Skin of body (tissue), 2 donors: ENCODE results near the gene METTL1. TPM values are rescaled to one million over a fixed set of nuclear protein-coding genes. Genes with fewer than 3 reads are reported as not detected.

Experiments
- DNase-seq: peaks from one replicate; lab custom pipeline; 2025; lab: John Stamatoyannopoulos, UW
- total RNA-seq: library from RNA; depleted of rRNA; stranded (reverse); fragments of >200 nt; gene quantifications from one replicate; pipeline ENCODE4 v1.2.3, GENCODE V29; 2014

METTL1 gene
- total RNA-seq, 1 donor from 2014 or later: 9.0 TPM

GRCh38 chr12:57754411-57755193, 17.3 kb downstream of the METTL1 start, which contains the start of gene MARCHF9:
TSS of gene MARCHF9 (plus strand) at chr12:57755103. CDS start at chr12:57755529, 426 bp downstream.
- no peak for DNase-seq

GRCh38 chr12:57753756-57754337, 18.1 kb downstream of the METTL1 start:
- no peak for DNase-seq

- DNase-seq: no peak
These were observed 19.3 kb downstream of the METTL1 start for GRCh38 chr12:57752668-57753000.

- peak; percentile 99 for DNase-seq
These were observed 19.9 kb downstream of the METTL1 start, which contains the start of gene CDK4 for GRCh38 chr12:57751788-57752667. TSS of gene CDK4 (minus strand) at chr12:57752310. CDS start at chr12:57751717, 593 bp downstream.

- DNase-seq: no peak
These were observed 20.5 kb downstream of the METTL1 start for GRCh38 chr12:57751432-57751787.

- no peak for DNase-seq
These were observed 21.1 kb downstream of the METTL1 start for GRCh38 chr12:57750561-57751431.

- no peak for DNase-seq
These were observed 22.8 kb downstream of the METTL1 start for GRCh38 chr12:57749061-57749460.

GRCh38 chr12:57746025-57746424, 25.9 kb downstream of the METTL1 start:
- DNase-seq: no peak

- no peak for DNase-seq
These were observed 26.4 kb downstream of the METTL1 start for GRCh38 chr12:57745485-57745881.

- DNase-seq: peak; percentile 99
These were observed 27.0 kb downstream of the METTL1 start, which contains the start of gene TSPAN31 for GRCh38 chr12:57744777-57745484. TSS of gene TSPAN31 (plus strand) at chr12:57745039. CDS start at chr12:57745155, 116 bp downstream.

- peak; percentile 78 for DNase-seq
These were observed 27.6 kb downstream of the METTL1 start for GRCh38 chr12:57744194-57744776.

GRCh38 chr12:57743769-57744168, 28.1 kb downstream of the METTL1 start:
- DNase-seq: no peak

- no peak for DNase-seq
These were observed 29.8 kb downstream of the METTL1 start for GRCh38 chr12:57741844-57742738.

- no peak for DNase-seq
These were observed 30.5 kb downstream of the METTL1 start for GRCh38 chr12:57741413-57741789.

- DNase-seq: no peak
These were observed 31.1 kb downstream of the METTL1 start for GRCh38 chr12:57740656-57741412.

- no peak for DNase-seq
These were observed 31.9 kb downstream of the METTL1 start for GRCh38 chr12:57739914-57740538.

GRCh38 chr12:57739387-57739786, 32.5 kb downstream of the METTL1 start:
- DNase-seq: no peak
